GM19238 (cell line): ENCODE results near the gene SBK3.
"Not testable (repeated sequence)": the region's sequence is repeated elsewhere in the genome, so short reads cannot be mapped to it uniquely, and the experiment has no call there.

Experiments
- DNase-seq: peaks from one replicate; pipeline ENCODE4 v3.0.0; 2011; ENCODE audit warnings: low spot score; ENCODE audit not compliant: insufficient read length

The SBK3 gene

GRCh38 chr19:55578031-55578760 lies 32.9 kb upstream of the SBK3 start:
- no peak for DNase-seq

GRCh38 chr19:55576746-55577145 lies 31.4 kb upstream of the SBK3 start:
- DNase-seq = no peak

- DNase-seq = not testable (repeated sequence)
Observed at GRCh38 chr19:55573929-55574328, 28.6 kb upstream of the SBK3 start.

GRCh38 chr19:55569477-55569876 lies 24.1 kb upstream of the SBK3 start:
- not testable (repeated sequence) for DNase-seq

- no peak for DNase-seq
Observed at GRCh38 chr19:55567708-55568328, 22.5 kb upstream of the SBK3 start.

GRCh38 chr19:55566823-55567222 lies 21.5 kb upstream of the SBK3 start:
- DNase-seq = no peak

- DNase-seq = no peak
Observed at GRCh38 chr19:55563261-55563690, 17.9 kb upstream of the SBK3 start.

GRCh38 chr19:55559684-55560083 lies 14.3 kb upstream of the SBK3 start:
- no peak for DNase-seq

- no peak for DNase-seq
Observed at GRCh38 chr19:55554741-55555152, 9.4 kb upstream of the SBK3 start.

GRCh38 chr19:55554302-55554701 lies 9.0 kb upstream of the SBK3 start:
- no peak for DNase-seq

GRCh38 chr19:55553217-55554182 lies 8.2 kb upstream of the SBK3 start:
- no peak for DNase-seq

- DNase-seq = no peak
Observed at GRCh38 chr19:55552620-55553019, 7.3 kb upstream of the SBK3 start.

- no peak for DNase-seq
Observed at GRCh38 chr19:55552206-55552605, 6.9 kb upstream of the SBK3 start.

- no peak for DNase-seq
Observed at GRCh38 chr19:55550321-55550650, 4.9 kb upstream of the SBK3 start.

- DNase-seq = no peak
Observed at GRCh38 chr19:55549500-55550320, 4.4 kb upstream of the SBK3 start.

- DNase-seq = no peak
Observed at GRCh38 chr19:55546822-55547614, 1.7 kb upstream of the SBK3 start.

- DNase-seq = no peak
Observed at GRCh38 chr19:55546011-55546410, 668 bp upstream of the SBK3 start.

- DNase-seq = no peak
Observed at GRCh38 chr19:55544776-55545439, 435 bp downstream of the SBK3 start.

GRCh38 chr19:55544014-55544413 lies 1.3 kb downstream of the SBK3 start:
- no peak for DNase-seq

- no peak for DNase-seq
Observed at GRCh38 chr19:55543567-55543966, 1.8 kb downstream of the SBK3 start.
